H1 (cell line): Measurements from ENCODE around the gene C16orf95.

ENCODE experiments used
- ATF2 ChIP-seq: IDR thresholded peaks from 2 replicates; pipeline ENCODE4 v1.6.1; 2012; ENCODE audit warnings: low read length, inconsistent platforms
- CREB1 ChIP-seq: IDR thresholded peaks from 2 replicates; pipeline ENCODE4 v1.6.1; 2012; ENCODE audit warnings: inconsistent platforms
- CTCF ChIP-seq, 3 experiments: IDR thresholded peaks; 1 replicate in 2 of 3; 2 replicates in 1 of 3; pipeline versions ENCODE4 v1.5.1 to v1.6.1; 2011; ENCODE audit warnings: low read length in 3 of 3, mild to moderate bottlenecking in 3 of 3, inconsistent platforms in 2 of 3, low read depth in 1 of 3, moderate library complexity in 1 of 3; ENCODE audit not compliant: insufficient read depth in 1 of 3; ENCODE audit errors: control extremely low read depth in 1 of 3
- E2F6 ChIP-seq: IDR thresholded peaks from 2 replicates; pipeline ENCODE4 v1.6.1; 2012; ENCODE audit warnings: inconsistent platforms
- POLR2A ChIP-seq, 2 experiments: IDR thresholded peaks; 1 replicate in 1 of 2; 2 replicates in 1 of 2; pipeline ENCODE4 v1.6.1; 2011; ENCODE audit warnings: low read depth in 2 of 2, low read length in 2 of 2, mild to moderate bottlenecking in 2 of 2; ENCODE audit errors: control extremely low read depth in 1 of 2
- RBBP5 ChIP-seq: IDR thresholded peaks from 2 replicates; pipeline ENCODE4 v1.7.1; 2012; ENCODE audit warnings: low read depth, mild to moderate bottlenecking, inconsistent platforms, low read length, moderate library complexity, borderline replicate concordance
- SIN3A ChIP-seq, 2 experiments: IDR thresholded peaks in 1 of 2; conservative IDR thresholded peaks in 1 of 2; 2 replicates each; pipeline ENCODE4 v1.6.1; 2011 to 2012; ENCODE audit warnings: low read length in 2 of 2, improper control_type of control experiment in 1 of 2, low read depth in 1 of 2, mild to moderate bottlenecking in 1 of 2
- SP1 ChIP-seq: IDR thresholded peaks from 2 replicates; pipeline ENCODE4 v1.6.1; 2011; ENCODE audit warnings: low read depth, low read length
- TAF7 ChIP-seq: optimal IDR thresholded peaks from 2 replicates; pipeline ENCODE3; 2011; ENCODE audit warnings: low read depth, mild to moderate bottlenecking, inconsistent platforms, low read length, moderate library complexity, borderline replicate concordance

- TF ChIP-seq CTCF (IDR thresholded peaks at IDR 0.05; ENCODE audit: control extremely low read depth in 1 of 3, insufficient read depth in 1 of 3, low read depth in 1 of 3, low read length in 3 of 3) (no peak), SIN3A (conservative IDR thresholded peaks at IDR 0.05 in 1 of 2, IDR thresholded peaks at IDR 0.05 in 1 of 2; ENCODE audit: low read depth in 1 of 2, low read length in 2 of 2) (no peak), E2F6 (no peak), SP1 (no peak), CREB1 (no peak), TAF7 (no peak), ATF2 (no peak), POLR2A (IDR thresholded peaks at IDR 0.05; ENCODE audit: control extremely low read depth in 1 of 2, low read depth in 2 of 2, low read length in 2 of 2) (no peak), RBBP5 (no peak)
Measured at GRCh38 chr16:87333581-87334331, 16.6 kb upstream of the C16orf95 start.
